Panc1 (cell line): Measurements from ENCODE around the gene SGCB. TPM values are rescaled to one million over a fixed set of nuclear protein-coding genes. Genes with fewer than 3 reads are reported as not detected.
"Not testable (repeated sequence)": the region's sequence is repeated elsewhere in the genome, so short reads cannot be mapped to it uniquely, and the experiment has no call there.

Experiments
- ATAC-seq: fragments of 200-7000 bp; cut with Tn5 transposase; 2 replicates; pipeline ENCODE4 v1.9.1; 2020; ENCODE audit warnings: mild to moderate bottlenecking, moderate library complexity
- Bru-seq: library from RNA; stranded (reverse); fragments of 400-500 nt; gene quantifications from one replicate; lab custom pipeline; 2021; lab: Mats Ljungman, UMichigan
- BruChase-seq, 2 experiments: library from RNA; stranded (reverse); fragments of 400-500 nt; gene quantifications; one replicate each; lab custom pipeline; 2021; lab: Mats Ljungman, UMichigan
- BruUV-seq: library from RNA; stranded (reverse); fragments of 400-500 nt; replicated peaks from 2 replicates; lab custom pipeline; 2021; lab: Mats Ljungman, UMichigan
- CTCF ChIA-PET: fragments of 300-600 bp; sonication (Branson Sonifier 250); formaldehyde crosslinking; loops from one replicate; lab custom pipeline; 2022; ENCODE audit warnings: antibody characterized with exemption; lab: Charles Lee
- POLR2A ChIA-PET: fragments of 300-600 bp; sonication (Branson Sonifier 250); formaldehyde crosslinking; loops from one replicate; lab custom pipeline; 2022; ENCODE audit warnings: antibody characterized with exemption; lab: Charles Lee
- DNase-seq: peaks from one replicate; pipeline ENCODE4 v3.0.0-alpha.2; 2010; ENCODE audit warnings: low read depth, low spot score
- H3K27ac ChIP-seq: 2 replicates; pipeline ENCODE4 v1.5.1; 2011; ENCODE audit warnings: mild to moderate bottlenecking, low read length, inconsistent platforms
- H3K27me3 ChIP-seq: fragments of 200-500 bp; sonication (Bioruptor generic); 2 replicates; pipeline ENCODE4 v1.6.0; 2014; ENCODE audit warnings: low read length, inconsistent platforms; ENCODE audit not compliant: control insufficient read depth, insufficient read depth
- H3K36me3 ChIP-seq: fragments of 200-500 bp; sonication (Bioruptor generic); 2 replicates; pipeline ENCODE4 v1.5.1; 2014; ENCODE audit warnings: inconsistent platforms, mild to moderate bottlenecking, low read length, moderate library complexity; ENCODE audit not compliant: control insufficient read depth, insufficient read depth
- H3K4me1 ChIP-seq: 2 replicates; pipeline ENCODE4 v1.5.1; 2011; ENCODE audit warnings: inconsistent platforms, mild to moderate bottlenecking, low read length, moderate library complexity; ENCODE audit not compliant: control insufficient read depth, insufficient read depth
- H3K4me3 ChIP-seq, 2 experiments: 2 replicates each; pipeline ENCODE4 v1.5.1; 2011 to 2012; ENCODE audit warnings: low read depth in 2 of 2, low read length in 2 of 2, mild to moderate bottlenecking in 2 of 2, inconsistent platforms in 1 of 2, moderate library complexity in 1 of 2
- H3K9me3 ChIP-seq: fragments of 200-500 bp; sonication (Bioruptor generic); 2 replicates; pipeline ENCODE4 v1.5.1; 2014; ENCODE audit warnings: low read depth, mild to moderate bottlenecking, inconsistent platforms, low read length, moderate library complexity; ENCODE audit not compliant: control insufficient read depth, insufficient read depth
- POLR2AphosphoS5 ChIP-seq: IDR thresholded peaks from 2 replicates; pipeline ENCODE4 v1.6.1; 2012; ENCODE audit warnings: mild to moderate bottlenecking, low read depth, low read length, moderate library complexity
- REST ChIP-seq, 2 experiments: IDR thresholded peaks; 2 replicates each; pipeline ENCODE4 v1.6.1; 2011 to 2012; ENCODE audit warnings: low read depth in 2 of 2, control low read depth in 1 of 2, low read length in 1 of 2, mild to moderate bottlenecking in 1 of 2, moderate library complexity in 1 of 2; ENCODE audit not compliant: insufficient read depth in 1 of 2
- SIN3A ChIP-seq: IDR thresholded peaks from 2 replicates; pipeline ENCODE4 v1.6.1; 2012; ENCODE audit warnings: low read depth, mild to moderate bottlenecking, low read length, moderate library complexity, borderline replicate concordance; ENCODE audit not compliant: insufficient read depth
- TCF7L2 ChIP-seq: IDR thresholded peaks from 2 replicates; pipeline ENCODE4 v1.6.1; 2011; ENCODE audit warnings: mild to moderate bottlenecking, low read depth, low read length, inconsistent platforms
- in situ Hi-C: cut with HindIII; loops from 2 replicates; pipeline ENCODE4 v1.10.0; 2016; ENCODE audit warnings: low sequenced_read_pairs, low pct_unique_long_range_greater_than_20kb
- intact Hi-C: fragments of 100-400 bp; cut with micrococcal nuclease; formaldehyde crosslinking; loops from one replicate; pipeline ENCODE4 v1.10.0; 2022; ENCODE audit not compliant: unreplicated experiment
- long read RNA-seq: library from polyadenylated mRNA; unstranded; transcript quantifications from one replicate; pipeline ENCODE4 v2.0.0, GENCODE V29; 2021; ENCODE audit not compliant: unreplicated experiment
- polyA plus RNA-seq: library from polyadenylated mRNA; unstranded; fragments of >200 nt; gene quantifications from one replicate; pipeline ENCODE4 v1.2.1, GENCODE V29; 2012; ENCODE audit warnings: missing spikeins; ENCODE audit not compliant: insufficient read length
- total RNA-seq: library from RNA; stranded (reverse); gene quantifications from one replicate; pipeline ENCODE4 v1.2.1, GENCODE V29; 2021; ENCODE audit not compliant: unreplicated experiment
- TF ChIP-seq, protein P1 (sequence below): fragments of 450-650 bp; IDR thresholded peaks from 2 replicates; pipeline ENCODE4 v1.5.1; 2017; ENCODE audit warnings: mild to moderate bottlenecking

The SGCB gene, protein sequence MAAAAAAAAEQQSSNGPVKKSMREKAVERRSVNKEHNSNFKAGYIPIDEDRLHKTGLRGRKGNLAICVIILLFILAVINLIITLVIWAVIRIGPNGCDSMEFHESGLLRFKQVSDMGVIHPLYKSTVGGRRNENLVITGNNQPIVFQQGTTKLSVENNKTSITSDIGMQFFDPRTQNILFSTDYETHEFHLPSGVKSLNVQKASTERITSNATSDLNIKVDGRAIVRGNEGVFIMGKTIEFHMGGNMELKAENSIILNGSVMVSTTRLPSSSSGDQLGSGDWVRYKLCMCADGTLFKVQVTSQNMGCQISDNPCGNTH
- 27.6 TPM for total RNA-seq
- polyA plus RNA-seq, result 16.9 TPM
- percentile 66 among the genes with signal in this experiment for Bru-seq, nascent RNA
- BruChase-seq, experiment 1, labeled RNA remaining after a 2-hour chase, result percentile 80 among the genes with signal in this experiment
- percentile 92 among the genes with signal in this experiment for BruChase-seq, experiment 2, labeled RNA remaining after a 6-hour chase
- long read RNA-seq, full-length matches to known transcripts, result 88 of 126 reads
- long read RNA-seq, partial matches to known transcripts, result 2 of 126 reads
- long read RNA-seq, other reads (novel, unspliced or antisense), result 36 of 126 reads

- CTCF ChIA-PET, result no interaction called here
- Histone ChIP-seq H3K4me3 (peak within 1 kb of the TSS; percentile 71 to 81), H3K27me3 (peaks cover 3% of the 10 kb centered on the region), H3K4me1 (peaks cover 6% of the 10 kb centered on the region), H3K27ac (peak within 1 kb of the TSS; percentile 81), H3K36me3 (no peaks in the 10 kb centered on the region), H3K9me3 (no peaks in the 10 kb centered on the region)
- ATAC-seq (peak; percentile 97), DNase-seq (no peak)
- TF ChIP-seq SIN3A (no peak), TCF7L2 (no peak), POLR2AphosphoS5 (no peak), REST (IDR thresholded peaks at IDR 0.05; ENCODE audit: insufficient read depth in 1 of 2, low read depth in 2 of 2, low read length in 1 of 2) (no peak)
- TF ChIP-seq, protein P1, sequence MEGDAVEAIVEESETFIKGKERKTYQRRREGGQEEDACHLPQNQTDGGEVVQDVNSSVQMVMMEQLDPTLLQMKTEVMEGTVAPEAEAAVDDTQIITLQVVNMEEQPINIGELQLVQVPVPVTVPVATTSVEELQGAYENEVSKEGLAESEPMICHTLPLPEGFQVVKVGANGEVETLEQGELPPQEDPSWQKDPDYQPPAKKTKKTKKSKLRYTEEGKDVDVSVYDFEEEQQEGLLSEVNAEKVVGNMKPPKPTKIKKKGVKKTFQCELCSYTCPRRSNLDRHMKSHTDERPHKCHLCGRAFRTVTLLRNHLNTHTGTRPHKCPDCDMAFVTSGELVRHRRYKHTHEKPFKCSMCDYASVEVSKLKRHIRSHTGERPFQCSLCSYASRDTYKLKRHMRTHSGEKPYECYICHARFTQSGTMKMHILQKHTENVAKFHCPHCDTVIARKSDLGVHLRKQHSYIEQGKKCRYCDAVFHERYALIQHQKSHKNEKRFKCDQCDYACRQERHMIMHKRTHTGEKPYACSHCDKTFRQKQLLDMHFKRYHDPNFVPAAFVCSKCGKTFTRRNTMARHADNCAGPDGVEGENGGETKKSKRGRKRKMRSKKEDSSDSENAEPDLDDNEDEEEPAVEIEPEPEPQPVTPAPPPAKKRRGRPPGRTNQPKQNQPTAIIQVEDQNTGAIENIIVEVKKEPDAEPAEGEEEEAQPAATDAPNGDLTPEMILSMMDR, result no peak
- POLR2A ChIA-PET, result no interaction called here
- BruUV-seq, result no TSS peak
- intact Hi-C loops, result no loop called here
- in situ Hi-C loops, result no loop called here
Observed at GRCh38 chr4:52038103-52038912, at the start of gene SGCB. TSS of gene SGCB (minus strand) at chr4:52038299. CDS start at chr4:52038259, 40 bp downstream.

GRCh38 chr4:52086425-52086824, 48.3 kb upstream of the SGCB start:
- POLR2A ChIA-PET, in situ Hi-C loops, ATAC-seq, BruUV-seq, H3K27ac ChIP-seq, H3K36me3 ChIP-seq, DNase-seq, H3K4me1 ChIP-seq, CTCF ChIA-PET, H3K4me3 ChIP-seq, H3K9me3 ChIP-seq, H3K27me3 ChIP-seq, intact Hi-C loops: not testable (repeated sequence)
